CD8-positive, alpha-beta memory T cell (primary cell): ENCODE results near the gene HIGD1A. TPM values are rescaled to one million over a fixed set of nuclear protein-coding genes. Genes with fewer than 3 reads are reported as not detected.

Source experiments
- CTCF ChIA-PET: fragments of 350-600 bp; sonication (Branson Sonifier 250); formaldehyde crosslinking; loops from one replicate; lab custom pipeline; 2021; ENCODE audit warnings: antibody characterized with exemption; lab: Charles Lee
- POLR2A ChIA-PET: fragments of 350-600 bp; sonication (Branson Sonifier 250); formaldehyde crosslinking; loops from one replicate; lab custom pipeline; 2021; ENCODE audit warnings: antibody characterized with exemption; lab: Charles Lee
- DNase-seq, 5 donors: peaks; one replicate each; pipeline versions ENCODE4 v3.0.0 to v3.0.0-alpha.2; 2020 to 2022; ENCODE audit warnings: mixed read lengths in 1 of 5
- H3K27ac ChIP-seq: one replicate; pipeline ENCODE4 v1.7.0; 2013; ENCODE audit warnings: low read depth, mild to moderate bottlenecking, low read length, moderate library complexity
- H3K27me3 ChIP-seq: 2 replicates; pipeline ENCODE4 v1.7.0; 2013; ENCODE audit warnings: low read length, mild to moderate bottlenecking; ENCODE audit not compliant: insufficient read depth, poor library complexity, severe bottlenecking
- H3K36me3 ChIP-seq: 2 replicates; pipeline ENCODE4 v1.7.0; 2013; ENCODE audit warnings: mild to moderate bottlenecking, low read length, moderate library complexity; ENCODE audit not compliant: insufficient read depth
- H3K4me1 ChIP-seq: 2 replicates; pipeline ENCODE4 v1.7.0; 2013; ENCODE audit warnings: mild to moderate bottlenecking, low read length, moderate library complexity; ENCODE audit not compliant: insufficient read depth
- H3K4me3 ChIP-seq: 2 replicates; pipeline ENCODE4 v1.7.0; 2013; ENCODE audit warnings: mild to moderate bottlenecking, low read length
- H3K9me3 ChIP-seq: 2 replicates; pipeline ENCODE4 v1.7.0; 2013; ENCODE audit warnings: mild to moderate bottlenecking, low read length
- H3K27ac Mint-ChIP-seq, 8 donors: one replicate each; pipeline ENCODE4 v1.8.0; 2020 to 2021; ENCODE audit warnings: mixed read lengths in 8 of 8, mild to moderate bottlenecking in 6 of 8, inconsistent platforms in 3 of 8, moderate library complexity in 3 of 8
- H3K27me3 Mint-ChIP-seq, 2 donors: one replicate each; pipeline ENCODE4 v1.8.0; 2020 to 2021; ENCODE audit warnings: mixed read lengths in 2 of 2, mild to moderate bottlenecking in 1 of 2, moderate library complexity in 1 of 2
- H3K36me3 Mint-ChIP-seq, 3 donors: one replicate each; pipeline ENCODE4 v1.8.0; 2020 to 2021; ENCODE audit warnings: mixed read lengths in 3 of 3, inconsistent platforms in 1 of 3, mild to moderate bottlenecking in 1 of 3
- H3K4me1 Mint-ChIP-seq, 3 donors: one replicate each; pipeline ENCODE4 v1.8.0; 2020 to 2021; ENCODE audit warnings: mixed read lengths in 3 of 3, inconsistent platforms in 1 of 3, mild to moderate bottlenecking in 1 of 3
- H3K4me3 Mint-ChIP-seq, 7 donors: one replicate each; pipeline ENCODE4 v1.8.0; 2020 to 2021; ENCODE audit warnings: mixed read lengths in 7 of 7, mild to moderate bottlenecking in 6 of 7, moderate library complexity in 4 of 7, inconsistent platforms in 2 of 7
- H3K9me3 Mint-ChIP-seq, 5 donors: one replicate each; pipeline ENCODE4 v1.8.0; 2020 to 2022; ENCODE audit warnings: mixed read lengths in 5 of 5, mild to moderate bottlenecking in 3 of 5, moderate library complexity in 2 of 5, inconsistent platforms in 1 of 5
- polyA plus RNA-seq: library from polyadenylated mRNA; unstranded; fragments of 300-500 nt; fragmentation: Illumina TruSeq; gene quantifications from one replicate; pipeline ENCODE4 v1.2.3, GENCODE V29; 2021
- total RNA-seq, 2 experiments: library from RNA; stranded (reverse); gene quantifications; one replicate each; pipeline ENCODE4 v1.2.3, GENCODE V29; 2021

The HIGD1A gene
- total and polyA plus RNA-seq, 3 experiments from 2014 or later, result 89.3 to 101 (median 93.2) TPM

DNA sequence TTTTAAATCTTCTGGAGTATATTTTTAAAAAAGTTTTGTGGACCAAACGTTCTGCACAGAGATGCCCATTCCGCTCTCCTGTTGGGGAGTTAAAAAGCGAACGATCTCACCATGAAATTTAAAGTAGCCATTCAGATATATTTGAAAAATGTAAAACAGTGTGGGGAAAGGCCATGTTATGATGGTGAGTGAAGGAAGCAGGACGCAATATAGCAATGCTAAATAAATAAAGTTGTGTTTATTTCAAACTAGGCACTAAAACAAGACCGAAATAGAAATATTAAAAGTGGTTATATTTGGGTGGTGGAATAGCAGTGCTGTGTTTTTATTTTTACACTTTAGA lies 30.9 kb downstream of the HIGD1A start:
- CTCF ChIA-PET, result no interaction called here
- POLR2A ChIA-PET, result no interaction called here
- Histone ChIP-seq H3K27ac (no peak overlapping the region), H3K4me3 (peak overlapping the region; percentile 49), H3K27me3 (no peaks in the 10 kb centered on the region), H3K36me3 (no peaks in the 10 kb centered on the region), H3K4me1 (peaks cover 5% of the 10 kb centered on the region), H3K9me3 (no peaks in the 10 kb centered on the region)
- Mint-ChIP-seq H3K36me3 (peaks cover 0 to 5% (median 1%) of the 10 kb centered on the region in 3 donors), H3K4me3 (peak overlapping the region; percentile 80 to 90 (median 88)), H3K9me3 (no peaks in the 10 kb centered on the region), H3K27ac (peak overlapping the region in 7 of 8 donors; percentile 81 to 95 (median 90)), H3K4me1 (peaks cover 11 to 15% (median 14%) of the 10 kb centered on the region in 3 donors), H3K27me3 (peaks cover 0 to 3% of the 10 kb centered on the region in 2 donors)
- no peak for DNase-seq

DNA sequence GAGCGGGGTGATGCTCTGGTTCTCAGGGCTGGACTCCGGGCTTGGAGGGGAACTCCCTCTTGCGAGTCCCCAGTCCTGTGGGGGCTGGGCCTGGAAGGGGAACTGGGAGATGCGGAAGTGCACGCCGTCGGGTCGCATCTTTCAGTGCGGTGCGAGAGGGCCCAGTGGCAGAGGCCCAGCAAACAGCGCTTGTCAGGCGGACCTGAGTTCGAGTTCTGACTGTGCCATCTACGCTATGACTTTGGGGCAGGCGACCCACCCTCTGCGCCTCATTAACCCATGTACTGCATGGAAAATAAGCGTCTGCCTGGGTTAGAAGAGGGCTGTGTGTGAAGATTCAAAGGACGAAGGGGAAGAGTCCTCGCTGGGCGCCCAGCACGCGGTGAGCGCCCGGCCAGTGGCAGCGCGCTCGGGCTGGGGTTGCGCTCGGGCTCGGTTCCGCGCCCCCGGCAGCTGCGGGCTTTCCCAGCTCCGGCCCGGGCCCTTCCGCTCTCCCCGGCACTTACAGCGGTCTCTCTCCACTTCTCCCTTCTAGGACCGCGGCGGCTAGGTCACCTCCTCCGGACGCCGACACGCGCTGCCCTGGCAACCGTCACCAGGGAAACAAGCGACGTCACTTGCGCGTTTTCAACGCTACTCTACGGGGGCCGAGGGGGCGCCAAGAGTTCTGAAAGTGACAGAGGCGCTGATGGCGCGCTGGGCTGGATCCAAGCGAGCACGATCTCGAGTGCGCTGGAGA lies 31.5 kb downstream of the HIGD1A start, which contains the start of gene CCDC13:
Gene CCDC13 (minus strand): TSS at position 584 of the 739 bp plus-strand sequence. CDS start 14,908 bp downstream, outside the sequence.
- Histone ChIP-seq H3K4me3 (peak within 1 kb of the TSS; percentile 49), H3K27me3 (no peaks in the 10 kb centered on the region), H3K27ac (no peak within 1 kb of the TSS), H3K9me3 (no peaks in the 10 kb centered on the region), H3K4me1 (peaks cover 5% of the 10 kb centered on the region), H3K36me3 (no peaks in the 10 kb centered on the region)
- Mint-ChIP-seq H3K27me3 (peaks cover 0 to 3% of the 10 kb centered on the region in 2 donors), H3K4me1 (peaks cover 11 to 15% (median 14%) of the 10 kb centered on the region in 3 donors), H3K4me3 (peak within 1 kb of the TSS; percentile 80 to 90 (median 88)), H3K9me3 (no peaks in the 10 kb centered on the region), H3K36me3 (peaks cover 0 to 5% (median 1%) of the 10 kb centered on the region in 3 donors), H3K27ac (peak within 1 kb of the TSS; percentile 21 to 95 (median 92))
- CTCF ChIA-PET, result no interaction called here
- POLR2A ChIA-PET, result no interaction called here
- DNase-seq, result peak; percentile 70 to 92 (median 81)

- H3K27ac Mint-ChIP-seq, result peak overlapping the region in 3 of 8 donors; percentile 33 to 51 (median 37)
- peaks cover 0 to 3% of the 10 kb centered on the region in 2 donors for H3K27me3 Mint-ChIP-seq
- H3K4me3 ChIP-seq, result no peak overlapping the region
- peaks cover 0 to 4% (median 1%) of the 10 kb centered on the region in 3 donors for H3K36me3 Mint-ChIP-seq
- no peaks in the 10 kb centered on the region for H3K9me3 ChIP-seq
- H3K4me3 Mint-ChIP-seq, result peak overlapping the region in 4 of 7 donors; percentile 53 to 69 (median 58)
- peaks cover 11 to 15% (median 14%) of the 10 kb centered on the region in 3 donors for H3K4me1 Mint-ChIP-seq
- H3K36me3 ChIP-seq, result no peaks in the 10 kb centered on the region
- H3K9me3 Mint-ChIP-seq, result no peaks in the 10 kb centered on the region
- no peaks in the 10 kb centered on the region for H3K27me3 ChIP-seq
- POLR2A ChIA-PET, result no interaction called here
- H3K27ac ChIP-seq, result no peak overlapping the region
- no peak for DNase-seq
- peaks cover 5% of the 10 kb centered on the region for H3K4me1 ChIP-seq
- CTCF ChIA-PET, result no interaction called here
Observed at GRCh38 chr3:42771271-42771670, 33.0 kb downstream of the HIGD1A start.

- Histone ChIP-seq H3K27me3 (no peaks in the 10 kb centered on the region), H3K9me3 (no peaks in the 10 kb centered on the region), H3K4me3 (no peak overlapping the region), H3K4me1 (peaks cover 5% of the 10 kb centered on the region), H3K27ac (no peak overlapping the region), H3K36me3 (no peaks in the 10 kb centered on the region)
- Mint-ChIP-seq H3K4me3 (no peak overlapping the region), H3K27ac (no peak overlapping the region), H3K36me3 (peaks cover 0 to 3% (median 1%) of the 10 kb centered on the region in 3 donors), H3K27me3 (peaks cover 0 to 3% of the 10 kb centered on the region in 2 donors), H3K9me3 (no peaks in the 10 kb centered on the region), H3K4me1 (peaks cover 11 to 15% (median 14%) of the 10 kb centered on the region in 3 donors)
- ChIA-PET POLR2A (no interaction called here), CTCF (no interaction called here)
- no peak for DNase-seq
Observed at GRCh38 chr3:42769477-42770131, 34.7 kb downstream of the HIGD1A start.

DNA sequence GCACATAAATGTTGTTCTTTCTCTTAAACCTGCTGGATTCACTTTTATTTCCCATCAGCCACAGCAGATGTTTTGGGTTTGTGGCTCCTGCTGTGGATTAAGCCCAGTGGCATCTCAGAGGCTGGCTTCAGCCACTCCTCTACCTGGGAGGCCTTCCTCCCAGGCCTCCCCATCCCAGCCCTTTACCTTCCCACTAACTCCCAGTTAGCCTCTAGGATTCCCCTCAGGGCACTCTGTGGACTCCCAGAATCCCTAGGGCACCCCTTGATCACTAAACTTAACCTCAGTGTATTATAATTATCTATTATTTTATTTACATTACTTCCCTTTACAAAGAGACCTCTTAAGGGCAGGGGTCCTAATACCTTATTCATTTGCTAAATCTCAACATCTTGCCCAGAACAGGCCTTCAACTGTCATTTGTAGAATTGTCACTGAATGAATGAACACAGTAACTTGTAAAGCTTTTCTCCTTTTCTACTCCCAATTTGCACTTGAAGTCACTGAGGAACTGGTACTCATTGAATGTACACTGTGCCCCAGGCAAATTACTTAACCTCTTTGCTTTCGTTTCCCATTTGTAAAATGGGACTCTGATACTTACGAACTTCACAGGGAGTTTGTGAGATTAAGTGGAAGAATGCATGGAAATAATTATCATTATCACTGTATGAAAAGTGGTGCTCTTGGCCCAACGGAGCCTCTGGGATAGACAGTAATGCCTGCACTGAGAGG lies 39.6 kb downstream of the HIGD1A start:
- H3K9me3 Mint-ChIP-seq, result no peaks in the 10 kb centered on the region
- H3K9me3 ChIP-seq, result no peaks in the 10 kb centered on the region
- CTCF ChIA-PET, result no interaction called here
- no peaks in the 10 kb centered on the region for H3K36me3 Mint-ChIP-seq
- POLR2A ChIA-PET, result no interaction called here
- no peak for DNase-seq
- H3K27me3 ChIP-seq, result no peaks in the 10 kb centered on the region
- no peak overlapping the region for H3K27ac ChIP-seq
- peaks cover 0 to 2% of the 10 kb centered on the region in 2 donors for H3K27me3 Mint-ChIP-seq
- no peaks in the 10 kb centered on the region for H3K4me1 Mint-ChIP-seq
- no peak overlapping the region for H3K4me3 Mint-ChIP-seq
- H3K27ac Mint-ChIP-seq, result no peak overlapping the region
- no peaks in the 10 kb centered on the region for H3K4me1 ChIP-seq
- H3K4me3 ChIP-seq, result no peak overlapping the region
- no peaks in the 10 kb centered on the region for H3K36me3 ChIP-seq

DNA sequence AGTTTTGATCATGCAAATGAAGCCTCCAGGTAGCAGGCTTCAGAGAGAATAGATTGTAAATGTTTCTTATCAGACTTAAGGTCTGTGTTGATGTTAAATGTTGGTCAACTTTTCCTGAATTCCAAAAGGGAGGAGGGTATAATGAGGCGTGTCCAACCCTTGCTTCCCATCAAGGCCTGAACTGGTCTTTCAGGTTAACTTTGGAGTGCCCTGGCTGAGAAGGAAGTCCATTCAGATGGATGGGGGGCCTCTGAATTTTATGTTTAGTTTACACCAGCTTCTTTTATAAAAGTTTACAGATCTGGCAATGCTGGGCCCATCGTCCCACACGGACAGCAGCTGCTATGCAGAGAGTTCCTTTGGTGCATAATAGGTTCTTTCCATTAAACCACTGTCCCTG lies 40.2 kb downstream of the HIGD1A start:
- no peak overlapping the region for H3K4me3 ChIP-seq
- POLR2A ChIA-PET, result no interaction called here
- no peaks in the 10 kb centered on the region for H3K36me3 Mint-ChIP-seq
- DNase-seq, result no peak
- peaks cover 0 to 2% of the 10 kb centered on the region in 2 donors for H3K27me3 Mint-ChIP-seq
- no peaks in the 10 kb centered on the region for H3K4me1 ChIP-seq
- CTCF ChIA-PET, result no interaction called here
- H3K4me3 Mint-ChIP-seq, result no peak overlapping the region
- H3K36me3 ChIP-seq, result no peaks in the 10 kb centered on the region
- H3K27ac Mint-ChIP-seq, result no peak overlapping the region
- H3K4me1 Mint-ChIP-seq, result no peaks in the 10 kb centered on the region
- no peaks in the 10 kb centered on the region for H3K9me3 ChIP-seq
- H3K27me3 ChIP-seq, result no peaks in the 10 kb centered on the region
- no peaks in the 10 kb centered on the region for H3K9me3 Mint-ChIP-seq
- H3K27ac ChIP-seq, result no peak overlapping the region

DNA sequence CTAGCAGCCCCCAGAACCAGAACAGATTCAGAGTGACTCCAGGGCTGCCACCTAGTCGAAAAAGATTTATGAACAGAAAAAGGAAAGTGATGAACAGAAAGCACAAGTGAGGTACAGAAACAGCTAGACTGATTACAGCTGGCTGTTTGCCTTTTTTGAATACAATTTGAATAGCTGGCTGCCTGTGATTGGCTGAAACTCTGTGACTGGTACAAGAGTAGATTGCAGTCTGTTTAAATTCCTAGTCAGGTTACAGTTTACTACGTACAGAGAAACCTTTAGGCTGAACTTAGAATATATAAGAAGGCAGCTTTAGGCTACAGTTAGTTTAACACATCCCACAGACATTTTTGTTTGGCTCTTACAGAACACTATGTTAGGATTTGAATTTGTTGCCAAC lies 41.3 kb downstream of the HIGD1A start:
- CTCF ChIA-PET, result no interaction called here
- Mint-ChIP-seq H3K4me1 (no peaks in the 10 kb centered on the region), H3K27me3 (peaks cover 3 to 6% of the 10 kb centered on the region in 2 donors), H3K9me3 (no peaks in the 10 kb centered on the region), H3K36me3 (no peaks in the 10 kb centered on the region), H3K27ac (no peak overlapping the region), H3K4me3 (no peak overlapping the region)
- DNase-seq, result no peak
- Histone ChIP-seq H3K9me3 (no peaks in the 10 kb centered on the region), H3K4me1 (no peaks in the 10 kb centered on the region), H3K27ac (no peak overlapping the region), H3K4me3 (no peak overlapping the region), H3K27me3 (no peaks in the 10 kb centered on the region), H3K36me3 (no peaks in the 10 kb centered on the region)
- POLR2A ChIA-PET, result no interaction called here
